HG02870 (cell line): Measurements from ENCODE around the gene ABCA5.
A peak's percentile ranks its signal among the peaks of the same experiment; 100 is the strongest.

Experiments used
- ATAC-seq: cut with Tn5 transposase; IDR thresholded peaks from one replicate; pipeline ENCODE4 v1.9.1; 2021; ENCODE audit warnings: mild to moderate bottlenecking, moderate library complexity; ENCODE audit not compliant: unreplicated experiment

Gene ABCA5

GRCh38 chr17:69327060-69327831 lies at the start of gene ABCA5:
Gene ABCA5, minus strand, starts transcription at chr17:69327133. Its CDS starts 12,718 bp downstream, at chr17:69314415.
- peak; percentile 88 for ATAC-seq

DNA sequence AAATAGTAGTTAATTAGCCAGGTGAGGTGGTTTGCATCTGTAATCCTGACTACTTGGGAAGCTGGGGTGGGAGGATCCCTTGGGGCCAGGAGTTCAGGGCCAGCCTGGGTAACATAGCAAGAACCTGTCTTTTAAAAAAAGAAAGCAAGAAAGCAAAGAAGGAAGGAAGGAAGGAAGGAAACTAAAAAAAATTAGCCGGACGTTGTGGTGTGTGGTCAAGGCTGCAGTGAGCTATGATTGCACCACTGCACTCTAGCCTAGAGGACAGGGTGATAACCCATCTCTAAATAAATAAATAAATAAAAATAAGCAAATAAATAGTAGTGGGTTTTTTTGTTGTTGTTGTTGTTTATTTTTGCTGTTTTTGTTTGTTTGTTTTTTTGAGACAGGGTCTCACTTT lies 48.3 kb upstream of the ABCA5 start:
- ATAC-seq, result no peak

DNA sequence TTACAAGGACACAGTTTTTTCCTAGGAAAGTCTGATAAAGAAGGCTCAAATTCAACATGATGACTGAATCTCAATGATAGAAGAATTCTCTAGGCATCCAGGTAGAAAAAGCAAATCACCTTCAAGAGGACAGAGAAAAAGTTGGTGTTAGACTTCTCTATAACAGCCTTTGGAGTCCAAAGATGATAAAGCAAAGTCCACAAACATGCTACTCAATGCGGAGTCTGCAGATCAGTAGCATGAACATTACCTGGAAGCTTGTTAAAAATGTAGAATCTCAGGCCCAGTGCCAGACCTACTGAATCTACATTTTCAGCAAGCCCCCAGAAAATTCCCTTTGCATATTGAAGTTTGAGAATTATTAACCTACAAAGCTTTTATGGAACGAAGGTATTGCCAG lies 46.1 kb upstream of the ABCA5 start:
- ATAC-seq, result no peak

DNA sequence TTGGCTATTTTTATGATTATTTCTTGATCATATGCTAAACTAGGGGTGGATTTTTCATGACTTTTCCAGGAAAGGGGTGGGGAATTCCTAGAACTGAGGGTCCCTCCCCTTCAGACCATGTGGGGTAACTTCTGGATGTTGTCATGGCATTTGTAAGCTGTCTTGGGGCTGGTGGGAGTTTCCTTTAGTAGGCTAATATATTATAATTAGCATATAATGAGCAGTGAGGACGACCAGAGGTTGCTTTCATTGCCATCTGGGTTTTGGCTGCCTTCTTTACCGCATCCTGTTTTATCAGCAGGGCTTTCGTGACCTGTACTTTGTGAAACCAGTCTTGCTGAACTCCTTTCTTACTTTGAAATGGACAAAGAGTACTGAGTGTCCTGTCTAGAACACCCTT lies 40.4 kb upstream of the ABCA5 start:
- ATAC-seq, result peak; percentile 91

DNA sequence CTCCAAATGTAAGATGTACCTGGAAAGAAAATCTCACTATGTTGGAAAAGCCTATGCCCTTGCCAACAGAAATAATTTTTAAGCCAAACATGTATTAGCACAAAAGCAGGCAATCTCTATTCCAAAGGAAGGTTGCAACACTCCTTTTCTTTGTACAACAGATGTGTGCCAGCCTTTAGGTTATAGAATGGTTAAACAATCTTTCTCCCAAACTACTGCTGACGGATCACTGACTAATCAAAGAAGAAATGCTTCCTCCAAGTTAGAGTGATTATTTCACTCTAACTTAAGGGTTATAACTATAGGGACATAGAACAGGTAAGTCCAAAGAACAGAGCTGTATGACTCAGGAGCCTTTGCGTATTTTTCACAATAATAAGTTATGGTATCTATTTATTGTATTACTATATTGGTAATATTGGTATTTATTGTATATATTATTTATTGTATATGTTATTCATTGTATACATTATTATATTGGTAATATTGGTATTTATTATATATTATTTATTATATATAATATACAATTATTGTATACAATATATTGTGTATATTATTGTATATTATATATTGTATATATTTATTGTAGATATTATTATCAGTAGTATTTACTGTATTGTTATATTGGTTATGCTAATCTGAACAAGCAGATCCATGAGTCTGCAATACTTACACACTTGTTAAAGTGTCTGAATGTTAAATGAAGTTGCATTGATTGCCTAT lies 36.7 kb upstream of the ABCA5 start:
- ATAC-seq, result no peak

- ATAC-seq, result no peak
These were observed 34.2 kb upstream of the ABCA5 start for GRCh38 chr17:69361156-69361555.

DNA sequence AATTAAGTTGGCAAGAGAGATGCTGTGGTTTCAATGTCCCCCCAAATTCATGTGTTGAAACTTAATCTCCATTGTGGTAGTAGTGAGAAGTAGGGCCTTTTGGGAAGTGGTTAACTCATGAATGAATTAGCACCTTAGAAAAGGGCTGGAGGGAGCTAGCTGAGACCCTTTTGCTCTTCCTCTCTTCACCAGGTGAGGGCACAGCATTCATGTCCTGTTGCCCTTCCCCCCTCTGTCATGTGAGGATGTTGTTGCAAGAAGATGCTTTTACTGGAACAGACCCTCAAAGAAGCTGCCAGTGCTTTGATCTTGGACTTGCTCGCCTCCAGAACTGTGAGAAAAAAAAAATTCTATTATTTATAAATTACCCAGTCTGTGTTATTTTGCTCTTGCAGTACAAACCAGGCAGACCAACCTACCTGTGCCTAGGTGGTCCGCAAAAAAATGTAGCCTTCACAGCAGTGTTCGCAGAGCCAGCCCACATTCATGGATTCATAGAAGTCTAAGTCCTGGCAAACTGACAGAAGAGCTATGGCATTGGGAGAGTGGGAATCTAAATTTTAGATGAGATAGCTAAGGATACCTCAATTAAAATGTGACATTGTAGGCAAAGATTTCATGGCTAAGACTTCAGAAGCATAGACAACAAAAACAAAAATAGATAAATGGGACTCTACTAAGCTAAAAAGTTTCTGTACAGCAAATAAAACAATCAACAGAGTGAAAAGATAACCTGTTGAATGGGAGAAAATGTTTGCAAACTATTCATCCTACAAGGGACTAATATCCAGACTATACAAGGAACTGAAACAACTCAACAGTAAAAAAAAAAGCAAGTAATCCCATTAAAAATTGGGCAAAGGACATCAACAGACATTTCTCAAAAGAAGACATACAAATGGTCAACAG lies 32.0 kb upstream of the ABCA5 start:
- no peak for ATAC-seq

DNA sequence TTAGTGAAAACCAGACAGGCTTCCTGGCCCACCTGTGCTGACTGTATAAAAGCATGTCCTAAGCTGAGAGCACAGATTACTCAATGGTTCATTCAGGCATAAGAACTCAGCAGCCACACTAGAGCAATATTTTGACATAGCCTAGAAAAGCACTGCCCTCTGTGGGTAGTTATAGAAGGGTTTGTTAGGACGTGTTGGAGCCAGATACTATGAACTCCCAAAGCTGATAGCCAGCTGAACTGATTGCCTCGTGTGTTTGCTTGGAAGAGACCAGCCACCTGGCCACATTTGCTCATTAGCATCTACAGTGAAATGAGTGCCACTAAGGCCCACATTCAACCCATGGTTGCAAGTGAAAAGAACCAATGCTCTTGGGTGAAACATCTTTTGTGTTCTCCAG lies 30.8 kb upstream of the ABCA5 start:
- ATAC-seq, result no peak

DNA sequence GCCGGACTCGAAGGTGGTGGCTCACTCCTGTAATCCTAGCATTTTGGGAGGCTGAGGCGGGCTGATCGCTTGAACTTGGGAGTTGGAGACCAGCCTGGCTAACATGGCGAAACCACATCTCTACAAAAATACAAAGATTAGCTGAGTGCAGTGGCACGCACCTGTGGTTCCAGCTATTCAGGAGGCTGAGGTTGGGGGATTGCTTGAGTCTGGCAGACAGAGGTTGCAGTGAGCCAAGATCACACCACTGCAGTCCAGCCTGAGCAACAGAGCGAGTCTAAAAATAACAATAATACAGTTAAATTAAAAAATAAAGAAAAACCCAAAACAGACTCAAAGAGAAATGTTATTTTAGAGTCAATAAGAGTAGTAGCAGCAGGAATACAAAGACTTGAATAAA lies 29.7 kb upstream of the ABCA5 start:
- ATAC-seq, result no peak

DNA sequence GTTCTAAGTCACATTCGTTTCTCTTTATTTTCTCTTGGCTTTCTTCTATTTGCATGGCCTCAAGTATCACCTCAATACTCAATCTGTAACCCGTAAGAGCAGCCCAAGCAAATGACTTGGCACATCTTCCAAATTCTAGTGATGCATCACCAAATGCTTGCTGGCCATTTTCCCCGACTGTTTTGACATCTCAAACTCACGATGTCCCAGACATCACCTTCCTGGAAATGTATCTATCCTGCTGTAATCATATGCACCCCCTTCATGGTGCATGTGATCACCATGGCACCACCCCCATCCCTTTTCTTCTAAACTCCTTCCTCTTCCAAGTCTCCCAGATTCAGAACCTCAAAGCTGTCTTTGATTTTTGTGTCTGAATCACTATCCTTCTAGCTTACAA lies 24.0 kb upstream of the ABCA5 start:
- ATAC-seq, result no peak

DNA sequence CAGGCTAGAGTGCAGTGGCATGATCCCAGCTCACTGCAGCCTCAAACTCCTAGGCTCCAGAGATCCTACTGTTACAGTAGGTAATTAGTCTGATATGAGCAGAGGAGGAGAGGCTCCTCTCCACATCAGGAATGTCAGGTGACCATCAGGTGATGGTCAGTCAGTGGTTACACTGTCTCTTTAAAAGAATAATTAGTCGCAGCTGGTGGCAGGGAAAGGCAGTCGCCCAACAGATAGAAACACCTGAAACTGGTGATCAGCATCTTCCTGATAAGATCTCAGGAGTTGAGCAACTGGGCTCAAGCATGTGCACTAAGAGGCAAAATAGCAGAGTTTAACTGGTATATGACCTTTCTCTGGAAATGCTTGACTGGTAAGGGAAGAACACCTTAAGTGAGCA lies 21.5 kb upstream of the ABCA5 start:
- ATAC-seq, result no peak

GRCh38 chr17:69346766-69347165 lies 19.8 kb upstream of the ABCA5 start:
- ATAC-seq, result no peak

DNA sequence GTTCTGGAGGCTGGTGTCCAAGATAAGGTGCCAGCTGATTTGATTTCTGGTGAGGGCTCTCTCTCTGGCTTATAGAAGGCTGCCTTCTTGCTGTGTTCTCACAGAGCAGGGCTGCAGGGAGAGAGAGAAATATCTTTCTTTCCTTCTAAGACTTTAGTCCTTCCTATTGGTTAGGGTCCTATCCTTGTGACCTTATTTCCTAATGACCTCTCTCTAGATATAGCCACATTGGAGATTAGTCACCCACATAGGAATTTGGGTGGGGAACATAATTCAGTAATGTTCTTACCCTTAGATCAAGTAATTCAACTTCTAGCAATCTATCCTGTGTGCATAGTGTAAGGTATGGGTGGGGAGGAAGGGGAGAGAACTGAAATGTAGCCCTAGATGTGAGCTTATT lies 18.0 kb upstream of the ABCA5 start:
- ATAC-seq, result no peak

DNA sequence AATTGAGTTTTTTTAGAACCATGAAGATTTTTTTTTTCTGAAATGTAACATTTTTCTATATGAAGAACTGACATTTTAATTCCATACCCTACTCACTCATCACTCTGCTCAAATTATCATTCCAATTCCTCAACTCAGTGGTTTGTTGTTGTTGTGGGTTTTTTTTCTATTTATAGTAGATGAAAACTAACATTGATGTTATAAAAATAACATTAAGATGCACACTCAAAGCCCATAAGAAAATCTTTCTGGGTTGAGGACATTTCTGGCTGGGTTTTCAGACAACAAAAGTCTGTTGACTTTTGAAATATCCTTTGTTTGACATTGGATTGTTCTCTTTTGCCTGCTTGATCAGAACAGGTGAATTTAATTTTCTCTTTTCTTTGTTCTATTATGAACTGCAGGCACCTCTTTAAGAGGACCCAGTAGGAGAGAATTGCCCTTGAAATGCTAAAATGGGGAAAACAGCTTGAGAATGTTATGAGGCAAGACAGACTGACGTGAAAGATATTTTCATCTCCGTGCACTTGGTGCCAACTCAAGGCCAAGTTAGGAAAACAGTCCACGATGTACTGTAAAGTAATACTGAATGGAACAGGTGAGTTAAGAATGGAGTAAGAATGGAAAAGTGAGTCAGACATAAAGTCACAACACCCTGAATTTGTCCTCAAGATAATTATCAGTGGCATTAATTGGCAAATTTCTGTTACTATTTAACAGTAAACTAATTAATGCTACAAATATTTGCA lies 16.1 kb upstream of the ABCA5 start:
- ATAC-seq, result no peak

GRCh38 chr17:69339937-69340336 lies 13.0 kb upstream of the ABCA5 start:
- ATAC-seq, result no peak

- ATAC-seq, result no peak
These were observed 10.1 kb upstream of the ABCA5 start for GRCh38 chr17:69336996-69337395.

- no peak for ATAC-seq
These were observed 9.6 kb upstream of the ABCA5 start for GRCh38 chr17:69336580-69336979.

DNA sequence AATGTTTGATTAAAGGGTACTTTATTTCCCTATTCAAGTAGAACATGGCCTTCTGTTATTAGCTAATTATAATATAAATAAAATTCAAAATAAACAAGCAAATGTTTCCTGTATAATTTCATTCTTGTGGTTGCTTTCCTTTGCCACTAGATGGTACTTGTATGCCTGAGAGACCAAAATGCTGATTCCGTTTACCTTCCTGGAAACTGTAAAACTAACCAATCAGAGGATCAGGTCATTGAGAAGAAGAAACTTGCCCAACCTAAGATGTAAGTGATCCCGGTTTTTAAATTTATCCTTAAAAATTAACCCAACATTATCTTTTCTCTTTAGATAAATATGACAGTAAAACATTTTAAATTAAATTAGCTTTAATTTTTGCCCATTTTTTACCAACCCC lies 8.1 kb upstream of the ABCA5 start:
- no peak for ATAC-seq

DNA sequence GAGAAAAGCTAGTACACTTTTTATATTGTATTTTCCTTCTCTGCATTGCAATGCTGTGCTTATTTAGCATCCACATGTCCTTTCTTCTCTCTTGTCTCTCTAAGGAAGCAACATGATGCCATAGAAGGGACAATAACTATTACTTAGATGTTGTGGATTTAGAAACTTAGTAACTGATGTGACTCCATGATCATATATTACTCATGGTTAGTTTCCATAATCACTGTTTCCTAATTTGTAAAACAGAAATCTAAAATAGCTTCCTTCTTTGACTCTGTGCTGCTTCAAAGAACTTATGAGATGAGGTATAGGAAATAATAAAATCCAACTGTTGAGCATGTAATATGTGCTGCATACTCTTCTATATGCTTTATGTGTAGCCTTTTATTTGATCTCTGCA lies 6.6 kb upstream of the ABCA5 start:
- ATAC-seq, result no peak

DNA sequence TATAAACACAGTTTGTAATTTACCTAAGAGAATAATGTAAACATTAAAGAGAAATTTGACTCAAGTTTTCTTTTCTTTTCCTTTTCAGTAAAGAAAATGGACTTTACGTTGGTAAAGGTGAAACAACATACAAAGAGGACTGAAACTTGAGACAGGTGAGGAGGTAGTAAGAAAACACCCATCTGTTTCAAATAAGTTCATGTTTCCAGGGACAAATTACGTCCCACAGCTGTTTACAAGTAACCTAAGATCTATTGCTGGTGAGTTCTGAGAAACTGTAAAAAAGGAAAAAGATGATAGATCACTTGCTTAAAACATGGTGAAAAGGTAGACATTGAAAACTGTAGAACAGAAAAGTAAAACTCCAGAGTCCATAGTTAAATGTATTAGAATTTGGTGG lies 4.8 kb upstream of the ABCA5 start:
- ATAC-seq, result no peak
